Measurements from ENCODE around the gene LCN9.
"Not testable (repeated sequence)": the region's sequence is repeated elsewhere in the genome, so short reads cannot be mapped to it uniquely, and the experiment has no call there.

The LCN9 gene

GRCh38 chr9:135670721-135671590 lies 7.8 kb downstream of the LCN9 start:
- H3K36me3 ChIP-seq (ENCODE audit: control insufficient read depth, insufficient read depth, low read length) = no peaks in the 10 kb centered on the region
- no peak overlapping the region for H3K4me3 ChIP-seq (replicated peaks; ENCODE audit: low read depth, low read length)
- DNase-seq (ENCODE audit: extremely low read depth, insufficient read length) = no peak
- no peaks in the 10 kb centered on the region for H3K27me3 ChIP-seq (replicated peaks; ENCODE audit: control insufficient read depth, insufficient read depth, low read length)
- no peak for TF ChIP-seq CTCF (IDR thresholded peaks at IDR 0.05; ENCODE audit: insufficient read depth, low read length, poor library complexity, severe bottlenecking)

- H3K36me3 ChIP-seq (ENCODE audit: control insufficient read depth, insufficient read depth, low read length) = no peaks in the 10 kb centered on the region
- no peak for DNase-seq (ENCODE audit: extremely low read depth, insufficient read length)
- TF ChIP-seq CTCF (IDR thresholded peaks at IDR 0.05; ENCODE audit: insufficient read depth, low read length, poor library complexity, severe bottlenecking) = no peak
- no peaks in the 10 kb centered on the region for H3K27me3 ChIP-seq (replicated peaks; ENCODE audit: control insufficient read depth, insufficient read depth, low read length)
- no peak overlapping the region for H3K4me3 ChIP-seq (replicated peaks; ENCODE audit: low read depth, low read length)
These were observed 8.5 kb downstream of the LCN9 start for GRCh38 chr9:135671591-135672041.

GRCh38 chr9:135672786-135673185 lies 9.7 kb downstream of the LCN9 start:
- H3K4me3 ChIP-seq (replicated peaks; ENCODE audit: low read depth, low read length); H3K27me3 ChIP-seq (replicated peaks; ENCODE audit: control insufficient read depth, insufficient read depth, low read length); DNase-seq (ENCODE audit: extremely low read depth, insufficient read length); H3K36me3 ChIP-seq (ENCODE audit: control insufficient read depth, insufficient read depth, low read length): not testable (repeated sequence)

- no peak for DNase-seq (ENCODE audit: extremely low read depth, insufficient read length)
- TF ChIP-seq CTCF (IDR thresholded peaks at IDR 0.05; ENCODE audit: insufficient read depth, low read length, poor library complexity, severe bottlenecking) = no peak
- Histone ChIP-seq H3K27me3 (replicated peaks; ENCODE audit: control insufficient read depth, insufficient read depth, low read length) (no peaks in the 10 kb centered on the region), H3K36me3 (ENCODE audit: control insufficient read depth, insufficient read depth, low read length) (no peaks in the 10 kb centered on the region), H3K4me3 (replicated peaks; ENCODE audit: low read depth, low read length) (no peak overlapping the region)
These were observed 10.8 kb downstream of the LCN9 start for GRCh38 chr9:135673941-135674340.

- TF ChIP-seq CTCF (IDR thresholded peaks at IDR 0.05; ENCODE audit: insufficient read depth, low read length, poor library complexity, severe bottlenecking) = no peak
These were observed 11.9 kb downstream of the LCN9 start for GRCh38 chr9:135674977-135675376.

GRCh38 chr9:135676891-135677290 lies 13.8 kb downstream of the LCN9 start:
- Histone ChIP-seq H3K4me3 (replicated peaks; ENCODE audit: low read depth, low read length) (no peak overlapping the region), H3K27me3 (replicated peaks; ENCODE audit: control insufficient read depth, insufficient read depth, low read length) (no peaks in the 10 kb centered on the region), H3K36me3 (ENCODE audit: control insufficient read depth, insufficient read depth, low read length) (no peaks in the 10 kb centered on the region)
- no peak for DNase-seq (ENCODE audit: extremely low read depth, insufficient read length)
- TF ChIP-seq CTCF (IDR thresholded peaks at IDR 0.05; ENCODE audit: insufficient read depth, low read length, poor library complexity, severe bottlenecking) = no peak

More at GRCh38 chr9:135674977-135675376, 11.9 kb downstream of the LCN9 start:
- DNase-seq (ENCODE audit: extremely low read depth, insufficient read length) = no peak
- Histone ChIP-seq H3K27me3 (replicated peaks; ENCODE audit: control insufficient read depth, insufficient read depth, low read length) (no peaks in the 10 kb centered on the region), H3K4me3 (replicated peaks; ENCODE audit: low read depth, low read length) (no peak overlapping the region), H3K36me3 (ENCODE audit: control insufficient read depth, insufficient read depth, low read length) (no peaks in the 10 kb centered on the region)

Data from GM06990 (cell line).